Measurements from ENCODE around the gene FOXN3.

The FOXN3 gene

GRCh38 chr14:89319687-89320086 is 97.3 kb downstream of the FOXN3 start:
- no peak overlapping the region for H3K4me3 ChIP-seq (ENCODE audit: low read length)
- no peak overlapping the region for H3K4me2 ChIP-seq (ENCODE audit: low read length)
- H3K27ac ChIP-seq (ENCODE audit: low read length): no peak overlapping the region
- H3K36me3 ChIP-seq (replicated peaks; ENCODE audit: low read depth, low read length): peaks cover 21% of the 10 kb centered on the region
- no peaks in the 10 kb centered on the region for H3K27me3 ChIP-seq (ENCODE audit: low read depth, low read length)
- peaks cover 14% of the 10 kb centered on the region; the same call in 1 of the 2 replicates for H3K9me3 ChIP-seq (ENCODE audit: insufficient read depth, low read length)
- H3K4me1 ChIP-seq (ENCODE audit: low read length): peaks cover 18% of the 10 kb centered on the region
- H4K20me1 ChIP-seq (ENCODE audit: insufficient read depth, low read length): peaks cover 9% of the 10 kb centered on the region
- no peak overlapping the region for H2AFZ ChIP-seq (ENCODE audit: low read depth, low read length)
- TF ChIP-seq EZH2phosphoT487 (IDR thresholded peaks at IDR 0.05; ENCODE audit: low read depth) (no peak), CTCF (IDR thresholded peaks at IDR 0.05; ENCODE audit: low read depth, low read length) (no peak)
- no peak overlapping the region for H3K9ac ChIP-seq (ENCODE audit: low read length)
- H3K79me2 ChIP-seq (ENCODE audit: low read length): peaks cover 3% of the 10 kb centered on the region; the same call in 1 of the 2 replicates

GRCh38 chr14:89317051-89317691 is 99.9 kb downstream of the FOXN3 start:
- no peaks in the 10 kb centered on the region for H3K27me3 ChIP-seq (ENCODE audit: low read depth, low read length)
- H3K27ac ChIP-seq (ENCODE audit: low read length): 0 out of 2 replicates have a peak overlapping the region, but pooled peaks have one; percentile 6
- H3K9me3 ChIP-seq (ENCODE audit: insufficient read depth, low read length): peaks cover 14% of the 10 kb centered on the region; the same call in 1 of the 2 replicates
- no peak overlapping the region for H3K4me3 ChIP-seq (ENCODE audit: low read length)
- peaks cover 6% of the 10 kb centered on the region for H4K20me1 ChIP-seq (ENCODE audit: insufficient read depth, low read length)
- TF ChIP-seq EZH2phosphoT487 (IDR thresholded peaks at IDR 0.05; ENCODE audit: low read depth) (no peak), CTCF (IDR thresholded peaks at IDR 0.05; ENCODE audit: low read depth, low read length) (no peak)
- peaks cover 21% of the 10 kb centered on the region for H3K36me3 ChIP-seq (replicated peaks; ENCODE audit: low read depth, low read length)
- no peak overlapping the region for H2AFZ ChIP-seq (ENCODE audit: low read depth, low read length)
- H3K9ac ChIP-seq (ENCODE audit: low read length): no peak overlapping the region
- no peaks in the 10 kb centered on the region for H3K79me2 ChIP-seq (ENCODE audit: low read length)
- peaks cover 16% of the 10 kb centered on the region for H3K4me1 ChIP-seq (ENCODE audit: low read length)
- H3K4me2 ChIP-seq (ENCODE audit: low read length): peak overlapping the region; percentile 51

- no peak for TF ChIP-seq EZH2phosphoT487 (IDR thresholded peaks at IDR 0.05; ENCODE audit: low read depth)
- TF ChIP-seq CTCF (IDR thresholded peaks at IDR 0.05; ENCODE audit: low read depth, low read length): no peak
- Histone ChIP-seq H3K4me3 (ENCODE audit: low read length) (no peak overlapping the region), H3K9me3 (ENCODE audit: insufficient read depth, low read length) (peaks cover 14% of the 10 kb centered on the region; the same call in 1 of the 2 replicates), H2AFZ (ENCODE audit: low read depth, low read length) (no peak overlapping the region), H3K27ac (ENCODE audit: low read length) (no peak overlapping the region), H3K79me2 (ENCODE audit: low read length) (no peaks in the 10 kb centered on the region), H3K9ac (ENCODE audit: low read length) (no peak overlapping the region), H4K20me1 (ENCODE audit: insufficient read depth, low read length) (peaks cover 4% of the 10 kb centered on the region), H3K4me2 (ENCODE audit: low read length) (no peak overlapping the region), H3K36me3 (replicated peaks; ENCODE audit: low read depth, low read length) (peaks cover 21% of the 10 kb centered on the region), H3K27me3 (ENCODE audit: low read depth, low read length) (no peaks in the 10 kb centered on the region), H3K4me1 (ENCODE audit: low read length) (peaks cover 16% of the 10 kb centered on the region)
These were observed 101.3 kb downstream of the FOXN3 start for GRCh38 chr14:89315493-89316470.

- H3K27ac ChIP-seq (ENCODE audit: low read length): no peak overlapping the region
- H3K27me3 ChIP-seq (ENCODE audit: low read depth, low read length): no peaks in the 10 kb centered on the region
- peaks cover 9% of the 10 kb centered on the region for H3K36me3 ChIP-seq (replicated peaks; ENCODE audit: low read depth, low read length)
- TF ChIP-seq EZH2phosphoT487 (IDR thresholded peaks at IDR 0.05; ENCODE audit: low read depth): no peak
- H3K9ac ChIP-seq (ENCODE audit: low read length): no peak overlapping the region
- H4K20me1 ChIP-seq (ENCODE audit: insufficient read depth, low read length): peaks cover 4% of the 10 kb centered on the region
- no peaks in the 10 kb centered on the region for H3K79me2 ChIP-seq (ENCODE audit: low read length)
- no peak overlapping the region for H3K4me2 ChIP-seq (ENCODE audit: low read length)
- H3K4me1 ChIP-seq (ENCODE audit: low read length): peaks cover 22% of the 10 kb centered on the region
- H3K4me3 ChIP-seq (ENCODE audit: low read length): no peak overlapping the region
- H2AFZ ChIP-seq (ENCODE audit: low read depth, low read length): no peak overlapping the region
- peaks cover 6% of the 10 kb centered on the region; the same call in 1 of the 2 replicates for H3K9me3 ChIP-seq (ENCODE audit: insufficient read depth, low read length)
These were observed 102.8 kb downstream of the FOXN3 start for GRCh38 chr14:89314274-89314673.

Measured in OCI-LY3 (cell line).